LNCAP (cell line): ENCODE data around the gene BMP2K.

Experiments used
- CTCF ChIP-seq: fragments of 450-650 bp; IDR thresholded peaks from 2 replicates; pipeline ENCODE4 v1.5.1; 2017; ENCODE audit warnings: mild to moderate bottlenecking

The BMP2K gene

GRCh38 chr4:78742300-78742699 is 33.9 kb upstream of the BMP2K start:
- TF ChIP-seq CTCF, result no peak

- no peak for TF ChIP-seq CTCF
Measured at GRCh38 chr4:78747475-78747922, 28.7 kb upstream of the BMP2K start.

- no peak for TF ChIP-seq CTCF
Measured at GRCh38 chr4:78748381-78748780, 27.8 kb upstream of the BMP2K start.

- no peak for TF ChIP-seq CTCF
Measured at GRCh38 chr4:78749258-78749971, 26.7 kb upstream of the BMP2K start.

- no peak for TF ChIP-seq CTCF
Measured at GRCh38 chr4:78749972-78750727, 26.0 kb upstream of the BMP2K start.

- TF ChIP-seq CTCF, result no peak
Measured at GRCh38 chr4:78753091-78753490, 23.1 kb upstream of the BMP2K start.

- TF ChIP-seq CTCF, result no peak
Measured at GRCh38 chr4:78754872-78755271, 21.3 kb upstream of the BMP2K start.
